HEK293 (cell line): Measurements from ENCODE around the gene PPP4C.

Source experiments
- HOXA7 ChIP-seq: sonication (generic); formaldehyde crosslinking; IDR thresholded peaks from 2 replicates; pipeline ENCODE4 v1.8.1; 2022; ENCODE audit warnings: missing genetic modification reagents, borderline replicate concordance
- KLF1 ChIP-seq: fragments of 450-650 bp; formaldehyde crosslinking; IDR thresholded peaks from 2 replicates; pipeline ENCODE4 v1.5.1; 2016; ENCODE audit warnings: missing biosample characterization, missing genetic modification characterization
- KLF9 ChIP-seq: fragments of 450-650 bp; formaldehyde crosslinking; IDR thresholded peaks from 2 replicates; pipeline ENCODE4 v1.5.1; 2016; ENCODE audit warnings: missing biosample characterization, missing genetic modification characterization, low read depth
- SCRT1 ChIP-seq: fragments of 450-650 bp; formaldehyde crosslinking; IDR thresholded peaks from 2 replicates; pipeline ENCODE4 v1.5.1; 2016; ENCODE audit warnings: missing biosample characterization, missing genetic modification characterization, borderline replicate concordance
- ZBTB17 ChIP-seq: fragments of 450-650 bp; formaldehyde crosslinking; IDR thresholded peaks from 2 replicates; pipeline ENCODE4 v1.5.1; 2016; ENCODE audit warnings: missing biosample characterization, missing genetic modification characterization
- ZBTB48 ChIP-seq: fragments of 450-650 bp; formaldehyde crosslinking; IDR thresholded peaks from 2 replicates; pipeline ENCODE4 v1.5.1; 2016; ENCODE audit warnings: missing biosample characterization, missing genetic modification characterization
- ZBTB49 ChIP-seq: fragments of 450-650 bp; formaldehyde crosslinking; IDR thresholded peaks from 2 replicates; pipeline ENCODE4 v1.5.1; 2016; ENCODE audit warnings: missing biosample characterization, missing genetic modification characterization, low read depth
- ZNF133 ChIP-seq: fragments of 450-650 bp; formaldehyde crosslinking; IDR thresholded peaks from 2 replicates; pipeline ENCODE4 v1.5.1; 2016; ENCODE audit warnings: missing biosample characterization, missing genetic modification characterization
- ZNF280C ChIP-seq: fragments of 450-650 bp; formaldehyde crosslinking; IDR thresholded peaks from 2 replicates; pipeline ENCODE4 v1.5.1; 2016; ENCODE audit warnings: missing biosample characterization, missing genetic modification characterization
- ZNF292 ChIP-seq: fragments of 450-650 bp; formaldehyde crosslinking; IDR thresholded peaks from 2 replicates; pipeline ENCODE4 v1.5.1; 2016; ENCODE audit warnings: low read depth, missing biosample characterization, missing genetic modification characterization, borderline replicate concordance
- ZNF302 ChIP-seq: fragments of 450-650 bp; formaldehyde crosslinking; IDR thresholded peaks from 2 replicates; pipeline ENCODE4 v1.5.1; 2016; ENCODE audit warnings: missing biosample characterization, missing genetic modification characterization, low read depth
- ZNF311 ChIP-seq: fragments of 450-650 bp; formaldehyde crosslinking; IDR thresholded peaks from 2 replicates; pipeline ENCODE4 v1.5.1; 2017; ENCODE audit warnings: missing biosample characterization, missing genetic modification characterization, borderline replicate concordance
- ZNF335 ChIP-seq: fragments of 450-650 bp; formaldehyde crosslinking; conservative IDR thresholded peaks from 2 replicates; pipeline ENCODE4 v1.5.1; 2016; ENCODE audit warnings: missing biosample characterization, missing genetic modification characterization
- ZNF426 ChIP-seq: fragments of 450-650 bp; formaldehyde crosslinking; IDR thresholded peaks from 2 replicates; pipeline ENCODE4 v1.5.1; 2017; ENCODE audit warnings: missing biosample characterization, missing genetic modification characterization, mild to moderate bottlenecking, inconsistent platforms, moderate library complexity
- ZNF48 ChIP-seq: fragments of 450-650 bp; formaldehyde crosslinking; IDR thresholded peaks from 2 replicates; pipeline ENCODE4 v1.5.1; 2016; ENCODE audit warnings: missing biosample characterization, missing genetic modification characterization
- ZNF548 ChIP-seq: fragments of 450-650 bp; formaldehyde crosslinking; IDR thresholded peaks from 2 replicates; pipeline ENCODE4 v1.5.1; 2016; ENCODE audit warnings: missing biosample characterization, missing genetic modification characterization
- ZNF585B ChIP-seq: fragments of 450-650 bp; formaldehyde crosslinking; IDR thresholded peaks from 2 replicates; pipeline ENCODE4 v1.5.1; 2016; ENCODE audit warnings: missing biosample characterization, missing genetic modification characterization
- ZNF677 ChIP-seq: fragments of 450-650 bp; IDR thresholded peaks from 2 replicates; pipeline ENCODE4 v1.5.0; 2018; ENCODE audit warnings: missing biosample characterization, mild to moderate bottlenecking, missing genetic modification characterization, moderate library complexity
- ZNF692 ChIP-seq: fragments of 450-650 bp; formaldehyde crosslinking; IDR thresholded peaks from 2 replicates; pipeline ENCODE4 v1.5.1; 2016; ENCODE audit warnings: missing biosample characterization, missing genetic modification characterization
- ZXDB ChIP-seq: fragments of 450-650 bp; formaldehyde crosslinking; IDR thresholded peaks from 2 replicates; pipeline ENCODE4 v1.5.1; 2016; ENCODE audit warnings: missing biosample characterization, missing genetic modification characterization
- TF ChIP-seq, protein P1 (sequence below): fragments of 450-650 bp; formaldehyde crosslinking; conservative IDR thresholded peaks from 2 replicates; pipeline ENCODE4 v1.5.1; 2016; ENCODE audit warnings: low read depth, missing biosample characterization, missing genetic modification characterization
- TF ChIP-seq, protein P2 (sequence below): fragments of 450-650 bp; formaldehyde crosslinking; IDR thresholded peaks from 2 replicates; pipeline ENCODE4 v1.5.1; 2016; ENCODE audit warnings: missing biosample characterization, missing genetic modification characterization
- TF ChIP-seq, protein P3 (sequence below): fragments of 450-650 bp; formaldehyde crosslinking; IDR thresholded peaks from 2 replicates; pipeline ENCODE4 v1.5.1; 2017; ENCODE audit warnings: missing biosample characterization, missing genetic modification characterization

Gene PPP4C

GRCh38 chr16:30076276-30076791 lies 540 bp downstream of the PPP4C start (continued):
- TF ChIP-seq ZNF280C (tag by site-specific recombination) (no peak), ZNF133 (tag by site-specific recombination) (no peak), ZBTB17 (tag by site-specific recombination) (no peak; the same call in 1 of the 2 replicates), ZBTB49 (no peak), ZNF426 (no peak), HOXA7 (CRISPR knock-in tag) (no peak), ZNF692 (tag by site-specific recombination) (no peak), ZNF302 (no peak), ZNF548 (tag by site-specific recombination) (no peak), ZNF311 (tag by site-specific recombination) (no peak), SCRT1 (tag by site-specific recombination) (no peak), ZNF292 (no peak), ZBTB48 (no peak), KLF1 (tag by site-specific recombination) (no peak), ZNF335 (tag by site-specific recombination) (peak; percentile 33; the same call in 1 of the 2 replicates), KLF9 (tag by site-specific recombination) (peak; percentile 37; the same call in 1 of the 2 replicates), ZNF585B (tag by site-specific recombination) (no peak), ZNF48 (tag by site-specific recombination) (no peak), ZXDB (tag by site-specific recombination) (no peak), ZNF677 (tag by site-specific recombination) (no peak)
- TF ChIP-seq, protein P1, sequence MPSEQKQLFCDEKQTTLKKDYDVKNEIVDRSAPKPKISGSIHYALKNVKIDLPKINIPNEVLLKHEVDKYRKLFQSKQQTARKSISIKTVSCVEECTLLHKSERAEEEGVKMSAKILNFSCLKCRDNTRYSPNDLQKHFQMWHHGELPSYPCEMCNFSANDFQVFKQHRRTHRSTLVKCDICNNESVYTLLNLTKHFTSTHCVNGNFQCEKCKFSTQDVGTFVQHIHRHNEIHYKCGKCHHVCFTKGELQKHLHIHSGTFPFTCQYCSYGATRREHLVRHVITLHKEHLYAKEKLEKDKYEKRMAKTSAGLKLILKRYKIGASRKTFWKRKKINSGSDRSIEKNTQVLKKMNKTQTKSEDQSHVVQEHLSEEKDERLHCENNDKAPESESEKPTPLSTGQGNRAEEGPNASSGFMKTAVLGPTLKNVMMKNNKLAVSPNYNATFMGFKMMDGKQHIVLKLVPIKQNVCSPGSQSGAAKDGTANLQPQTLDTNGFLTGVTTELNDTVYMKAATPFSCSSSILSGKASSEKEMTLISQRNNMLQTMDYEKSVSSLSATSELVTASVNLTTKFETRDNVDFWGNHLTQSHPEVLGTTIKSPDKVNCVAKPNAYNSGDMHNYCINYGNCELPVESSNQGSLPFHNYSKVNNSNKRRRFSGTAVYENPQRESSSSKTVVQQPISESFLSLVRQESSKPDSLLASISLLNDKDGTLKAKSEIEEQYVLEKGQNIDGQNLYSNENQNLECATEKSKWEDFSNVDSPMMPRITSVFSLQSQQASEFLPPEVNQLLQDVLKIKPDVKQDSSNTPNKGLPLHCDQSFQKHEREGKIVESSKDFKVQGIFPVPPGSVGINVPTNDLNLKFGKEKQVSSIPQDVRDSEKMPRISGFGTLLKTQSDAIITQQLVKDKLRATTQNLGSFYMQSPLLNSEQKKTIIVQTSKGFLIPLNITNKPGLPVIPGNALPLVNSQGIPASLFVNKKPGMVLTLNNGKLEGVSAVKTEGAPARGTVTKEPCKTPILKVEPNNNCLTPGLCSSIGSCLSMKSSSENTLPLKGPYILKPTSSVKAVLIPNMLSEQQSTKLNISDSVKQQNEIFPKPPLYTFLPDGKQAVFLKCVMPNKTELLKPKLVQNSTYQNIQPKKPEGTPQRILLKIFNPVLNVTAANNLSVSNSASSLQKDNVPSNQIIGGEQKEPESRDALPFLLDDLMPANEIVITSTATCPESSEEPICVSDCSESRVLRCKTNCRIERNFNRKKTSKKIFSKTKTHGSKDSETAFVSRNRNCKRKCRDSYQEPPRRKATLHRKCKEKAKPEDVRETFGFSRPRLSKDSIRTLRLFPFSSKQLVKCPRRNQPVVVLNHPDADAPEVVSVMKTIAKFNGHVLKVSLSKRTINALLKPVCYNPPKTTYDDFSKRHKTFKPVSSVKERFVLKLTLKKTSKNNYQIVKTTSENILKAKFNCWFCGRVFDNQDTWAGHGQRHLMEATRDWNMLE (tag by site-specific recombination) = no peak
- TF ChIP-seq, protein P2, sequence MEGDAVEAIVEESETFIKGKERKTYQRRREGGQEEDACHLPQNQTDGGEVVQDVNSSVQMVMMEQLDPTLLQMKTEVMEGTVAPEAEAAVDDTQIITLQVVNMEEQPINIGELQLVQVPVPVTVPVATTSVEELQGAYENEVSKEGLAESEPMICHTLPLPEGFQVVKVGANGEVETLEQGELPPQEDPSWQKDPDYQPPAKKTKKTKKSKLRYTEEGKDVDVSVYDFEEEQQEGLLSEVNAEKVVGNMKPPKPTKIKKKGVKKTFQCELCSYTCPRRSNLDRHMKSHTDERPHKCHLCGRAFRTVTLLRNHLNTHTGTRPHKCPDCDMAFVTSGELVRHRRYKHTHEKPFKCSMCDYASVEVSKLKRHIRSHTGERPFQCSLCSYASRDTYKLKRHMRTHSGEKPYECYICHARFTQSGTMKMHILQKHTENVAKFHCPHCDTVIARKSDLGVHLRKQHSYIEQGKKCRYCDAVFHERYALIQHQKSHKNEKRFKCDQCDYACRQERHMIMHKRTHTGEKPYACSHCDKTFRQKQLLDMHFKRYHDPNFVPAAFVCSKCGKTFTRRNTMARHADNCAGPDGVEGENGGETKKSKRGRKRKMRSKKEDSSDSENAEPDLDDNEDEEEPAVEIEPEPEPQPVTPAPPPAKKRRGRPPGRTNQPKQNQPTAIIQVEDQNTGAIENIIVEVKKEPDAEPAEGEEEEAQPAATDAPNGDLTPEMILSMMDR (tag by site-specific recombination) = no peak
- TF ChIP-seq, protein P3, sequence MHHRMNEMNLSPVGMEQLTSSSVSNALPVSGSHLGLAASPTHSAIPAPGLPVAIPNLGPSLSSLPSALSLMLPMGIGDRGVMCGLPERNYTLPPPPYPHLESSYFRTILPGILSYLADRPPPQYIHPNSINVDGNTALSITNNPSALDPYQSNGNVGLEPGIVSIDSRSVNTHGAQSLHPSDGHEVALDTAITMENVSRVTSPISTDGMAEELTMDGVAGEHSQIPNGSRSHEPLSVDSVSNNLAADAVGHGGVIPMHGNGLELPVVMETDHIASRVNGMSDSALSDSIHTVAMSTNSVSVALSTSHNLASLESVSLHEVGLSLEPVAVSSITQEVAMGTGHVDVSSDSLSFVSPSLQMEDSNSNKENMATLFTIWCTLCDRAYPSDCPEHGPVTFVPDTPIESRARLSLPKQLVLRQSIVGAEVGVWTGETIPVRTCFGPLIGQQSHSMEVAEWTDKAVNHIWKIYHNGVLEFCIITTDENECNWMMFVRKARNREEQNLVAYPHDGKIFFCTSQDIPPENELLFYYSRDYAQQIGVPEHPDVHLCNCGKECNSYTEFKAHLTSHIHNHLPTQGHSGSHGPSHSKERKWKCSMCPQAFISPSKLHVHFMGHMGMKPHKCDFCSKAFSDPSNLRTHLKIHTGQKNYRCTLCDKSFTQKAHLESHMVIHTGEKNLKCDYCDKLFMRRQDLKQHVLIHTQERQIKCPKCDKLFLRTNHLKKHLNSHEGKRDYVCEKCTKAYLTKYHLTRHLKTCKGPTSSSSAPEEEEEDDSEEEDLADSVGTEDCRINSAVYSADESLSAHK (tag by site-specific recombination) = no peak
